Neutrophil (primary cell): ENCODE results near the gene ERGIC2.

Source experiments
- H3K27ac ChIP-seq: fragments of 200-600 bp; sonication (generic); 2 replicates; pipeline ENCODE4 v1.5.1; 2016; ENCODE audit warnings: mild to moderate bottlenecking, moderate library complexity
- H3K27me3 ChIP-seq: fragments of 200-600 bp; sonication (generic); 2 replicates; pipeline ENCODE4 v1.6.0; 2016; ENCODE audit warnings: mild to moderate bottlenecking
- H3K36me3 ChIP-seq: fragments of 200-600 bp; sonication (generic); 2 replicates; pipeline ENCODE4 v1.5.1; 2017
- H3K4me1 ChIP-seq, 2 experiments: fragments of 200-600 bp in 1 of 2; sonication (generic) in 1 of 2; 1 replicate in 1 of 2; 2 replicates in 1 of 2; pipeline versions ENCODE4 v1.5.1 to v1.6.1; 2013 to 2016; ENCODE audit warnings: low read depth in 1 of 2, low read length in 1 of 2, mild to moderate bottlenecking in 1 of 2, moderate library complexity in 1 of 2; ENCODE audit not compliant: control insufficient read depth in 1 of 2, insufficient read depth in 1 of 2
- H3K4me3 ChIP-seq, 2 experiments: fragments of 200-600 bp in 1 of 2; sonication (generic) in 1 of 2; 1 replicate in 1 of 2; 2 replicates in 1 of 2; pipeline ENCODE4 v1.5.1; 2013 to 2016; ENCODE audit warnings: low read depth in 1 of 2, low read length in 1 of 2, mild to moderate bottlenecking in 1 of 2, moderate library complexity in 1 of 2
- H3K9me3 ChIP-seq: fragments of 200-600 bp; sonication (generic); 2 replicates; pipeline ENCODE4 v1.5.1; 2016
- TF ChIP-seq, protein P1 (sequence below): fragments of 200-600 bp; sonication (generic); IDR thresholded peaks from 2 replicates; pipeline ENCODE4 v1.5.1; 2016; ENCODE audit warnings: antibody characterized with exemption

Gene ERGIC2

DNA sequence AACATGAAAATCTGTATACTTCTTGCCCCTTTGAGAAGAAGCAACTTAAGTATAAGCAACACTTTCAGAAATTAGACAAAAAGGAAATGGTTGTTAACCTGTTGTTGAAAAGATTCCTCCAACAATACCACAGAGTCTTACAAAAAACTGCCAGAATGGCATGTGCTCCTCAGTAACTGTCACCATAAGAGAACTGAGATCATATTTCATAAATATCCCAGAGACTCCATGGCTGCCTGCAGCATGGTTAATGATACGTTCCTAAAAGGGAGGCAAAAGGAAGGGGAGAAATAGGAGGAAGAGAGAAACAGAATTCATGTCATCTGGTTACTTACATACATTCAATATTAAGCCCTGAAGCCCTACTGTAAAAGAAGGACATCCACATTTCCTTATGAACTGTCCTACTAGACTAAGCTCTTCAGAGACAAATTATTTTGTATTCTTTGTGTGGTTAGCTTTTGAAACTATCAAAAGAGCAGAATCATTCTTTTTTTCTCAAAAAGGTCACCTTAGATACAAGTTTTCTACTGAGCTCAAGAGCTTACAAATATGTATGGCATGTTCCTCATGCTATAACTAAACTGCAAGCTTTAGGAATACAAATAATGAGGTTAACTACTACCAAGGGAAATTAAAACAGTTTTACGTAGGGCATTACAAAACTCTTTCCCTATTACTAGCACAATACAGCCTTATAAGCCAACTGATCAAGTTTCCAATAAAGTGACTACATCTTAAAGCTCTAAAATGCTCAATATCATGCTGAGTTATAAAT, 37.8 kb downstream of the ERGIC2 start:
- Histone ChIP-seq H3K27ac (no peak overlapping the region), H3K36me3 (peaks cover 86% of the 10 kb centered on the region), H3K4me3 (no peak overlapping the region), H3K27me3 (no peaks in the 10 kb centered on the region), H3K9me3 (no peaks in the 10 kb centered on the region), H3K4me1 (no peaks in the 10 kb centered on the region)
- TF ChIP-seq, protein P1, sequence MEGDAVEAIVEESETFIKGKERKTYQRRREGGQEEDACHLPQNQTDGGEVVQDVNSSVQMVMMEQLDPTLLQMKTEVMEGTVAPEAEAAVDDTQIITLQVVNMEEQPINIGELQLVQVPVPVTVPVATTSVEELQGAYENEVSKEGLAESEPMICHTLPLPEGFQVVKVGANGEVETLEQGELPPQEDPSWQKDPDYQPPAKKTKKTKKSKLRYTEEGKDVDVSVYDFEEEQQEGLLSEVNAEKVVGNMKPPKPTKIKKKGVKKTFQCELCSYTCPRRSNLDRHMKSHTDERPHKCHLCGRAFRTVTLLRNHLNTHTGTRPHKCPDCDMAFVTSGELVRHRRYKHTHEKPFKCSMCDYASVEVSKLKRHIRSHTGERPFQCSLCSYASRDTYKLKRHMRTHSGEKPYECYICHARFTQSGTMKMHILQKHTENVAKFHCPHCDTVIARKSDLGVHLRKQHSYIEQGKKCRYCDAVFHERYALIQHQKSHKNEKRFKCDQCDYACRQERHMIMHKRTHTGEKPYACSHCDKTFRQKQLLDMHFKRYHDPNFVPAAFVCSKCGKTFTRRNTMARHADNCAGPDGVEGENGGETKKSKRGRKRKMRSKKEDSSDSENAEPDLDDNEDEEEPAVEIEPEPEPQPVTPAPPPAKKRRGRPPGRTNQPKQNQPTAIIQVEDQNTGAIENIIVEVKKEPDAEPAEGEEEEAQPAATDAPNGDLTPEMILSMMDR, result no peak

GRCh38 chr12:29337325-29337724, 43.6 kb downstream of the ERGIC2 start:
- Histone ChIP-seq H3K36me3 (peaks cover 95% of the 10 kb centered on the region), H3K27me3 (no peaks in the 10 kb centered on the region), H3K9me3 (no peaks in the 10 kb centered on the region), H3K4me3 (no peak overlapping the region), H3K27ac (no peak overlapping the region), H3K4me1 (no peaks in the 10 kb centered on the region)
- TF ChIP-seq, protein P1, result no peak

GRCh38 chr12:29334937-29335336, 46.0 kb downstream of the ERGIC2 start:
- Histone ChIP-seq H3K9me3 (no peaks in the 10 kb centered on the region), H3K27me3 (no peaks in the 10 kb centered on the region), H3K36me3 (peaks cover 86% of the 10 kb centered on the region), H3K4me1 (no peaks in the 10 kb centered on the region), H3K4me3 (no peak overlapping the region), H3K27ac (no peak overlapping the region)
- TF ChIP-seq, protein P1, result no peak

- H3K27me3 ChIP-seq, result no peaks in the 10 kb centered on the region
- no peaks in the 10 kb centered on the region for H3K9me3 ChIP-seq
- peaks cover 73% of the 10 kb centered on the region for H3K36me3 ChIP-seq
- TF ChIP-seq, protein P1, result no peak
- H3K27ac ChIP-seq, result no peak overlapping the region
- no peak overlapping the region for H3K4me3 ChIP-seq
- H3K4me1 ChIP-seq, result no peaks in the 10 kb centered on the region
These were observed 47.8 kb downstream of the ERGIC2 start for GRCh38 chr12:29333178-29333577.

DNA sequence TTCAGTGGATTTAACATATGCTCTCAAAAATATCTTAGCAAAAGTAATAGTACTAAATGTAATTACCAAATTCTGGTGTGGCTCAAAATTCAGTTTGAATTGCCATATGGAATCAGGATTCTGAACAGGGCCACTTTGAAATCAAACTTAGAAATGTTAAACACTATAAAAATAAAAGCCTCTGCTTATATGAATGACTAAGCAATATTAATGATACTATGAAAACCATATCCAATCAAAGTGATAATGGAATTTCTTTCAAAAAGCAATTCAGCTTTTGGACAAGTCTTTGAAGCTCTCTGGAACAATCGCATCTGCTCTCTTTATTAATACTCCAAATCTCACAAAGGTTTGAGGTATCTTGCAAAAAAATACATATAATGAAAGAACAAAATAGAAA, 51.6 kb downstream of the ERGIC2 start:
- TF ChIP-seq, protein P1, result no peak
- H3K4me1 ChIP-seq, result no peaks in the 10 kb centered on the region
- H3K27me3 ChIP-seq, result no peaks in the 10 kb centered on the region
- H3K4me3 ChIP-seq, result no peak overlapping the region
- H3K36me3 ChIP-seq, result peaks cover 38% of the 10 kb centered on the region
- H3K9me3 ChIP-seq, result no peaks in the 10 kb centered on the region
- H3K27ac ChIP-seq, result no peak overlapping the region
